Fibroblast of lung (primary cell): ENCODE measurements around the gene SERPIND1. TPM values are rescaled to one million over a fixed set of nuclear protein-coding genes. Genes with fewer than 3 reads are reported as not detected.
"Not testable (repeated sequence)": the region's sequence is repeated elsewhere in the genome, so short reads cannot be mapped to it uniquely, and the experiment has no call there.

ENCODE experiments used
- DNase-seq, 2 donors: peaks; one replicate each; pipeline versions ENCODE4 v3.0.0 to v3.0.0-alpha.2; 2010; ENCODE audit warnings: low read depth in 2 of 2
- H2AFZ ChIP-seq: 2 replicates; pipeline ENCODE4 v1.5.1; 2012; ENCODE audit warnings: low read length, control low read depth, inconsistent platforms
- H3K27ac ChIP-seq: 2 replicates; pipeline ENCODE4 v1.5.1; 2011; ENCODE audit warnings: low read length, control low read depth; ENCODE audit not compliant: insufficient read depth
- H3K27me3 ChIP-seq: 2 replicates; pipeline ENCODE4 v1.5.1; 2011; ENCODE audit warnings: mild to moderate bottlenecking, low read length; ENCODE audit not compliant: control insufficient read depth, insufficient read depth
- H3K36me3 ChIP-seq: 2 replicates; pipeline ENCODE4 v1.5.1; 2011; ENCODE audit warnings: low read length; ENCODE audit not compliant: control insufficient read depth, insufficient read depth
- H3K4me1 ChIP-seq: 2 replicates; pipeline ENCODE4 v1.5.1; 2011; ENCODE audit warnings: low read length; ENCODE audit not compliant: control insufficient read depth, insufficient read depth; ENCODE audit errors: extremely low read depth
- H3K4me2 ChIP-seq: 2 replicates; pipeline ENCODE4 v1.5.1; 2011; ENCODE audit warnings: low read length, control low read depth; ENCODE audit not compliant: insufficient read depth; ENCODE audit errors: extremely low read depth
- H3K4me3 ChIP-seq, 4 experiments: fragments of 200-600 bp in 1 of 4; sonication (generic) in 1 of 4; replicated peaks in 1 of 4; 2 replicates each; pipeline ENCODE4 v1.5.1; 2011 to 2016; ENCODE audit warnings: low read length in 4 of 4, low read depth in 3 of 4, mild to moderate bottlenecking in 3 of 4, control low read depth in 2 of 4, inconsistent platforms in 1 of 4, mixed read lengths in 1 of 4; ENCODE audit not compliant: insufficient read depth in 1 of 4; ENCODE audit errors: control extremely low read depth in 1 of 4
- H3K79me2 ChIP-seq: 2 replicates; pipeline ENCODE4 v1.5.1; 2012; ENCODE audit warnings: mild to moderate bottlenecking, low read length, inconsistent platforms; ENCODE audit not compliant: control insufficient read depth, insufficient read depth
- H3K9ac ChIP-seq: 2 replicates; pipeline ENCODE4 v1.5.1; 2011; ENCODE audit warnings: mild to moderate bottlenecking, low read length, control low read depth; ENCODE audit not compliant: insufficient read depth
- H3K9me3 ChIP-seq: 2 replicates; pipeline ENCODE4 v1.5.1; 2012; ENCODE audit warnings: low read depth, low read length; ENCODE audit not compliant: control insufficient read depth, insufficient read depth
- H4K20me1 ChIP-seq: 2 replicates; pipeline ENCODE4 v1.5.1; 2011; ENCODE audit warnings: low read length; ENCODE audit not compliant: control insufficient read depth, insufficient read depth; ENCODE audit errors: extremely low read depth
- EZH2 ChIP-seq: IDR thresholded peaks from 2 replicates; pipeline ENCODE4 v1.5.1; 2012; ENCODE audit warnings: low read length, control low read depth, mild to moderate bottlenecking; ENCODE audit errors: missing control alignments
- polyA plus RNA-seq, 2 donors: library from polyadenylated mRNA; depleted of rRNA in 1 of 2; stranded (reverse) in 1 of 2; unstranded in 1 of 2; fragments of >200 nt; gene quantifications; 2 replicates each; pipeline ENCODE4 v1.2.1, GENCODE V29; 2011 to 2012; ENCODE audit warnings: missing spikeins in 1 of 2
- total RNA-seq: library from RNA; depleted of rRNA; stranded (reverse); fragments of >200 nt; gene quantifications from 2 replicates; pipeline ENCODE4 v1.2.1, GENCODE V29; 2014
- TF ChIP-seq, protein P1 (sequence below), 2 donors: IDR thresholded peaks in 1 of 2; conservative IDR thresholded peaks in 1 of 2; 1 replicate in 1 of 2; 2 replicates in 1 of 2; pipeline ENCODE4 v1.5.1; 2011 to 2012; ENCODE audit warnings: low read length in 2 of 2, control low read depth in 1 of 2, inconsistent platforms in 1 of 2, low read depth in 1 of 2, mild to moderate bottlenecking in 1 of 2

Gene SERPIND1
- total and polyA plus RNA-seq, 2 donors (not counting 1 experiment from before 2014, with no cell fraction given), result 0.03 TPM; not detected in 1

DNA sequence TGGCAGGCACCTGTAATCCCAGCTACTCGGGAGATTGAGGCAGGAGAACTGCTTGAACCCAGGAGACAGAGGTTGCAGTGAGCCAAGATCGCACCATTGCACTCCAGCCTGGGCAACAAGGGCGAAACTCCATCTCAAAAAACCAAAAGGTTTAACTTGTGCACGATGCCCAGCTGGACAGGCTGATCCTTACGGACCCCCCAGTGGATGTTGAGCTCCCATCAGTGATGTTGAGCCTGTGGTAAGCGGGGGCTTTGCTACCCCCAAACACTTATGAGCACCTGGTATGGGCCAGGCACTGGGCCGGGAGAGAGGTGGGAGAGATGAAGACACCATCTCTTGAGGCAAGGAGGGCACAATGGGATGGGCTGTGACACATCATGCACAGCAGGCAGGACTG is 7.4 kb upstream of the SERPIND1 start:
- H3K4me1 ChIP-seq, result no peaks in the 10 kb centered on the region

DNA sequence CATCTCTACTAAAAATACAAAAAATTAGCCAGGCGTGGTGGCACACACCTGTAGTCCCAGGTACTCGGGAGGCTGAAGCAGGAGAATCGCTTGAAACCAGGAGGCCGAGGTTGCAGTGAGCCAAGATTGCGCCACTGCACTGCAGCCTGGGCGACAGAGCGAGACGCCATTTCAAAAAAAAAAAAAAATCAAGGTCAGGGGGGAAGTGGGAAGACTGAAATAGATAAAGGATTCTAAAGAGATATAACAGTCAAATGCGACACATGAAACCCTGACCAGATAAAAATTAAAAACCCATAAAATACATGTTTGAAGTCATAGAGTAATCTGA is 4.5 kb upstream of the SERPIND1 start:
- not testable (repeated sequence) for H3K27ac ChIP-seq, H3K4me1 ChIP-seq, DNase-seq

More for the DNA sequence above, 7.4 kb upstream of the SERPIND1 start:
- no peak overlapping the region for H2AFZ ChIP-seq
- no peak overlapping the region for H3K27ac ChIP-seq
- no peak overlapping the region for H3K4me2 ChIP-seq
- H3K27me3 ChIP-seq, result no peaks in the 10 kb centered on the region
- no peaks in the 10 kb centered on the region for H4K20me1 ChIP-seq
- H3K36me3 ChIP-seq, result peaks cover 8% of the 10 kb centered on the region
- no peaks in the 10 kb centered on the region for H3K79me2 ChIP-seq
- no peaks in the 10 kb centered on the region for H3K9me3 ChIP-seq
- no peak overlapping the region for H3K4me3 ChIP-seq
- no peak overlapping the region for H3K9ac ChIP-seq
- no peak for DNase-seq
- TF ChIP-seq EZH2, result no peak
- TF ChIP-seq, protein P1, sequence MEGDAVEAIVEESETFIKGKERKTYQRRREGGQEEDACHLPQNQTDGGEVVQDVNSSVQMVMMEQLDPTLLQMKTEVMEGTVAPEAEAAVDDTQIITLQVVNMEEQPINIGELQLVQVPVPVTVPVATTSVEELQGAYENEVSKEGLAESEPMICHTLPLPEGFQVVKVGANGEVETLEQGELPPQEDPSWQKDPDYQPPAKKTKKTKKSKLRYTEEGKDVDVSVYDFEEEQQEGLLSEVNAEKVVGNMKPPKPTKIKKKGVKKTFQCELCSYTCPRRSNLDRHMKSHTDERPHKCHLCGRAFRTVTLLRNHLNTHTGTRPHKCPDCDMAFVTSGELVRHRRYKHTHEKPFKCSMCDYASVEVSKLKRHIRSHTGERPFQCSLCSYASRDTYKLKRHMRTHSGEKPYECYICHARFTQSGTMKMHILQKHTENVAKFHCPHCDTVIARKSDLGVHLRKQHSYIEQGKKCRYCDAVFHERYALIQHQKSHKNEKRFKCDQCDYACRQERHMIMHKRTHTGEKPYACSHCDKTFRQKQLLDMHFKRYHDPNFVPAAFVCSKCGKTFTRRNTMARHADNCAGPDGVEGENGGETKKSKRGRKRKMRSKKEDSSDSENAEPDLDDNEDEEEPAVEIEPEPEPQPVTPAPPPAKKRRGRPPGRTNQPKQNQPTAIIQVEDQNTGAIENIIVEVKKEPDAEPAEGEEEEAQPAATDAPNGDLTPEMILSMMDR (conservative IDR thresholded peaks at IDR 0.05 in 1 of 2, IDR thresholded peaks at IDR 0.05 in 1 of 2; ENCODE audit: low read depth in 1 of 2, low read length in 2 of 2), result no peak

GRCh38 chr22:20771918-20772625 is 1.8 kb upstream of the SERPIND1 start:
- no peak overlapping the region for H2AFZ ChIP-seq
- no peaks in the 10 kb centered on the region for H3K9me3 ChIP-seq
- H3K4me1 ChIP-seq, result no peaks in the 10 kb centered on the region
- no peak overlapping the region for H3K27ac ChIP-seq
- TF ChIP-seq EZH2, result no peak
- TF ChIP-seq, protein P1 (conservative IDR thresholded peaks at IDR 0.05 in 1 of 2, IDR thresholded peaks at IDR 0.05 in 1 of 2; ENCODE audit: low read depth in 1 of 2, low read length in 2 of 2), result no peak
- H3K27me3 ChIP-seq, result no peaks in the 10 kb centered on the region
- no peaks in the 10 kb centered on the region for H4K20me1 ChIP-seq
- no peak overlapping the region for H3K4me3 ChIP-seq
- H3K4me2 ChIP-seq, result no peak overlapping the region
- H3K36me3 ChIP-seq, result no peaks in the 10 kb centered on the region
- DNase-seq, result no peak
- no peak overlapping the region for H3K9ac ChIP-seq
- no peaks in the 10 kb centered on the region for H3K79me2 ChIP-seq

More for the DNA sequence above, 4.5 kb upstream of the SERPIND1 start:
- H2AFZ ChIP-seq, H3K79me2 ChIP-seq, H3K4me2 ChIP-seq, H3K4me3 ChIP-seq, H3K9ac ChIP-seq, H3K27me3 ChIP-seq, H4K20me1 ChIP-seq, H3K9me3 ChIP-seq, H3K36me3 ChIP-seq: not testable (repeated sequence)
